ENCODE measurements around the gene S100A1. TPM values are rescaled to one million over a fixed set of nuclear protein-coding genes. Genes with fewer than 3 reads are reported as not detected.

S100A1 gene
- total and polyA plus RNA-seq, 2 of the 13 experiments (the other 11 are each of a cell fraction or from before 2014, with no cell fraction given): 120 to 251 TPM

GRCh38 chr1:153626904-153627714, 1.1 kb upstream of the S100A1 start, which contains the start of gene S100A13 (continued):
- TF ChIP-seq ZBTB43 (CRISPR knock-in tag; conservative IDR thresholded peaks at IDR 0.05): no peak
- TF ChIP-seq ZNF329 (CRISPR knock-in tag; IDR thresholded peaks at IDR 0.05; ENCODE audit: low read depth): no peak
- no peak for TF ChIP-seq NR2F1 (CRISPR knock-in tag; IDR thresholded peaks at IDR 0.05)
- no peak for TF ChIP-seq ZFAT (CRISPR knock-in tag; conservative IDR thresholded peaks at IDR 0.05)
- no peak for TF ChIP-seq ZNF431 (CRISPR knock-in tag; IDR thresholded peaks at IDR 0.05; ENCODE audit: borderline replicate concordance, low read depth)
- TF ChIP-seq NR2F6 (IDR thresholded peaks at IDR 0.05): peak; percentile 47; the same call in 1 of the 2 replicates
- TF ChIP-seq NR2F6 (CRISPR knock-in tag; IDR thresholded peaks at IDR 0.05): no peak
- no peak for TF ChIP-seq PREB (CRISPR knock-in tag; IDR thresholded peaks at IDR 0.05)
- peak; percentile 44; the same call in 1 of the 2 replicates for TF ChIP-seq TGIF2 (CRISPR knock-in tag; IDR thresholded peaks at IDR 0.05)
- TF ChIP-seq MYNN (CRISPR knock-in tag; IDR thresholded peaks at IDR 0.05; ENCODE audit: low read depth): 0 out of 2 replicates have a peak, but pooled peaks have one; percentile 40
- TF ChIP-seq WIZ (CRISPR knock-in tag; IDR thresholded peaks at IDR 0.05): no peak
- peak; percentile 10; the same call in 1 of the 2 replicates for TF ChIP-seq ZNF331 (CRISPR knock-in tag; IDR thresholded peaks at IDR 0.05)
- 0 out of 2 replicates have a peak, but pooled peaks have one; percentile 52 for TF ChIP-seq YEATS4 (CRISPR knock-in tag; IDR thresholded peaks at IDR 0.05; ENCODE audit: borderline replicate concordance)
- TF ChIP-seq MAFG (CRISPR knock-in tag; IDR thresholded peaks at IDR 0.05): no peak
- TF ChIP-seq MTF2 (CRISPR knock-in tag; IDR thresholded peaks at IDR 0.05; ENCODE audit: borderline replicate concordance): 0 out of 2 replicates have a peak, but pooled peaks have one; percentile 47
- TF ChIP-seq PBX3 (CRISPR knock-in tag; IDR thresholded peaks at IDR 0.05; ENCODE audit: borderline replicate concordance): no peak
- TF ChIP-seq RAD21 (CRISPR knock-in tag; IDR thresholded peaks at IDR 0.05): peak; percentile 68
- no peak for TF ChIP-seq ZBTB37 (CRISPR knock-in tag; IDR thresholded peaks at IDR 0.05)
- peak; percentile 46 for TF ChIP-seq PAXIP1 (CRISPR knock-in tag; conservative IDR thresholded peaks at IDR 0.05)
- TF ChIP-seq SP5 (CRISPR knock-in tag; IDR thresholded peaks at IDR 0.05; ENCODE audit: borderline replicate concordance, low read depth): 0 out of 2 replicates have a peak, but pooled peaks have one; percentile 9
